Dermis blood vessel endothelial cell (primary cell): ENCODE results near the gene IAH1. TPM values are rescaled to one million over a fixed set of nuclear protein-coding genes. Genes with fewer than 3 reads are reported as not detected.

ENCODE experiments used
- DNase-seq: peaks from one replicate; pipeline ENCODE4 v3.0.0; 2010
- total RNA-seq: library from RNA; depleted of rRNA; stranded (reverse); fragments of >200 nt; gene quantifications from 2 replicates; pipeline ENCODE4 v1.2.3, GENCODE V29; 2014

IAH1 gene
- 29.4 and 38.8 TPM in 2 replicates for total RNA-seq

GRCh38 chr2:9474361-9475057 is at the start of gene IAH1:
Gene IAH1 (plus strand): TSS chr2:9474551. CDS start chr2:9474567, 16 bp downstream.
- peak; percentile 63 for DNase-seq

GRCh38 chr2:9428965-9429577 is 45.3 kb upstream of the IAH1 start:
- no peak for DNase-seq

- peak; percentile 50 for DNase-seq
Measured at GRCh38 chr2:9430316-9431293, 43.7 kb upstream of the IAH1 start.

GRCh38 chr2:9434489-9434888 is 39.9 kb upstream of the IAH1 start:
- no peak for DNase-seq

GRCh38 chr2:9439536-9439935 is 34.8 kb upstream of the IAH1 start:
- no peak for DNase-seq

- DNase-seq, result no peak
Measured at GRCh38 chr2:9440058-9440727, 34.2 kb upstream of the IAH1 start.

- DNase-seq, result no peak
Measured at GRCh38 chr2:9441556-9441955, 32.8 kb upstream of the IAH1 start.

GRCh38 chr2:9443526-9443925 is 30.8 kb upstream of the IAH1 start:
- DNase-seq, result no peak

GRCh38 chr2:9445089-9445488 is 29.3 kb upstream of the IAH1 start:
- DNase-seq, result no peak

GRCh38 chr2:9451231-9451630 is 23.1 kb upstream of the IAH1 start:
- no peak for DNase-seq

- no peak for DNase-seq
Measured at GRCh38 chr2:9460441-9461017, 13.8 kb upstream of the IAH1 start.

- DNase-seq, result no peak
Measured at GRCh38 chr2:9461079-9461478, 13.3 kb upstream of the IAH1 start.

- DNase-seq, result no peak
Measured at GRCh38 chr2:9462313-9462712, 12.0 kb upstream of the IAH1 start.

- no peak for DNase-seq
Measured at GRCh38 chr2:9462886-9463697, 11.3 kb upstream of the IAH1 start.

- DNase-seq, result no peak
Measured at GRCh38 chr2:9463698-9464034, 10.7 kb upstream of the IAH1 start.

GRCh38 chr2:9465170-9465569 is 9.2 kb upstream of the IAH1 start:
- no peak for DNase-seq

GRCh38 chr2:9466147-9466683 is 8.1 kb upstream of the IAH1 start:
- DNase-seq, result no peak

- no peak for DNase-seq
Measured at GRCh38 chr2:9467687-9468086, 6.7 kb upstream of the IAH1 start.

- no peak for DNase-seq
Measured at GRCh38 chr2:9471206-9471605, 3.1 kb upstream of the IAH1 start.

- no peak for DNase-seq
Measured at GRCh38 chr2:9472511-9472910, 1.8 kb upstream of the IAH1 start.

- peak; percentile 25 for DNase-seq
Measured at GRCh38 chr2:9473308-9473984, 905 bp upstream of the IAH1 start.
